ENCODE measurements around the gene ZC3H7A. TPM values are rescaled to one million over a fixed set of nuclear protein-coding genes. Genes with fewer than 3 reads are reported as not detected.
A peak's percentile ranks its signal among the peaks of the same experiment; 100 is the strongest.

ZC3H7A gene
- total and polyA plus RNA-seq, 9 of the 15 experiments (the other 6 are each of a cell fraction or from before 2014, with no cell fraction given) = 19.8 to 49.1 (median 28.2) TPM

DNA sequence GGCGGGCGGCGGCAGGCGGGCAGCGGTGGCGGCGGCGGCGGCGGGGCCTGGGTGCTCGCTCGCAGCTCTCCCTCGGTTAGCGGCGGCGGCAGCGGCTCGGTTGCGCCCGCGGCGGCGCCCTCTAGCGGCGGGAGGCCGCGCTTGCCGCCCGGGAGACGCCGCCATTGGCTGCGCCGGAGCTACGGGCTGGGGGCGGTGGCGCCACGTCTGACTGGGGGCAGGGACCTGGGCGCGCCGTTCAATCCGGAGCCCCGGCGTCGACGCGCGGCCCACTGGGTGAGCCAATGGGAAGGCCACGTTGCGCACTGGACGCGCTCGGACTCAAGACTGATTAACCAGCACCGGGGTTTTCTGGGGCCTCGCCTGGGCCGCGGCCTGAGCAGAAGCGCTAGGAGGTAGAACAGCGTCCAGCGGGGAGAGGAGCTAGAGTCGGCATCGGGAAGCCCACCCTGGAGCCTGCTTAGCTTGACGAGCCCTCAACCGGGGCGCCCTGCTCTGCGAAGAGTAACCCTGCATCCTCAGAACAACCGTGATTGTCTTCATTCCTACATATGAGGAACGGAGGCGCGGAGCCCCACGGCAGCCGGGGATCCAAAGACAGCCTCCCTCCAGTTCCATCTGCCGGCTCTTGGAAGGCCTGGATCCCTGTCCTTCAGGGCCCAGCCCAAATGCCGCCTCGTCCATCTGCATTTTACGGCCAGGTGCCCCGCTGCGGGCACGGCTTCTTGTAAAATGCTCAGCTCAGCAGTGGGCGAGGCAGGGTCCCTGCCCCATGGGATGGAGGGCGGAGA, at the start of gene ZC3H7A (continued):
- TF ChIP-seq, protein P1, sequence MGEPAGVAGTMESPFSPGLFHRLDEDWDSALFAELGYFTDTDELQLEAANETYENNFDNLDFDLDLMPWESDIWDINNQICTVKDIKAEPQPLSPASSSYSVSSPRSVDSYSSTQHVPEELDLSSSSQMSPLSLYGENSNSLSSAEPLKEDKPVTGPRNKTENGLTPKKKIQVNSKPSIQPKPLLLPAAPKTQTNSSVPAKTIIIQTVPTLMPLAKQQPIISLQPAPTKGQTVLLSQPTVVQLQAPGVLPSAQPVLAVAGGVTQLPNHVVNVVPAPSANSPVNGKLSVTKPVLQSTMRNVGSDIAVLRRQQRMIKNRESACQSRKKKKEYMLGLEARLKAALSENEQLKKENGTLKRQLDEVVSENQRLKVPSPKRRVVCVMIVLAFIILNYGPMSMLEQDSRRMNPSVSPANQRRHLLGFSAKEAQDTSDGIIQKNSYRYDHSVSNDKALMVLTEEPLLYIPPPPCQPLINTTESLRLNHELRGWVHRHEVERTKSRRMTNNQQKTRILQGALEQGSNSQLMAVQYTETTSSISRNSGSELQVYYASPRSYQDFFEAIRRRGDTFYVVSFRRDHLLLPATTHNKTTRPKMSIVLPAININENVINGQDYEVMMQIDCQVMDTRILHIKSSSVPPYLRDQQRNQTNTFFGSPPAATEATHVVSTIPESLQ (CRISPR knock-in tag; IDR thresholded peaks at IDR 0.05) = peak; percentile 2; the same call in 1 of the 2 replicates
- TF ChIP-seq, protein P2, sequence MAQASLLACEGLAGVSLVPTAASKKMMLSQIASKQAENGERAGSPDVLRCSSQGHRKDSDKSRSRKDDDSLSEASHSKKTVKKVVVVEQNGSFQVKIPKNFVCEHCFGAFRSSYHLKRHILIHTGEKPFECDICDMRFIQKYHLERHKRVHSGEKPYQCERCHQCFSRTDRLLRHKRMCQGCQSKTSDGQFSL (CRISPR knock-in tag; IDR thresholded peaks at IDR 0.05) = peak; percentile 78; the same call in 1 of the 2 replicates
- TF ChIP-seq, protein P2 (tag; IDR thresholded peaks at IDR 0.05) = no peak
- TF ChIP-seq, protein P3, sequence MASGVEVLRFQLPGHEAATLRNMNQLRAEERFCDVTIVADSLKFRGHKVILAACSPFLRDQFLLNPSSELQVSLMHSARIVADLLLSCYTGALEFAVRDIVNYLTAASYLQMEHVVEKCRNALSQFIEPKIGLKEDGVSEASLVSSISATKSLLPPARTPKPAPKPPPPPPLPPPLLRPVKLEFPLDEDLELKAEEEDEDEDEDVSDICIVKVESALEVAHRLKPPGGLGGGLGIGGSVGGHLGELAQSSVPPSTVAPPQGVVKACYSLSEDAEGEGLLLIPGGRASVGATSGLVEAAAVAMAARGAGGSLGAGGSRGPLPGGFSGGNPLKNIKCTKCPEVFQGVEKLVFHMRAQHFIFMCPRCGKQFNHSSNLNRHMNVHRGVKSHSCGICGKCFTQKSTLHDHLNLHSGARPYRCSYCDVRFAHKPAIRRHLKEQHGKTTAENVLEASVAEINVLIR (CRISPR knock-in tag; IDR thresholded peaks at IDR 0.05) = peak; percentile 81
- TF ChIP-seq PHB2 (IDR thresholded peaks at IDR 0.05; ENCODE audit: low read depth) = no peak
- TF ChIP-seq, protein P4, sequence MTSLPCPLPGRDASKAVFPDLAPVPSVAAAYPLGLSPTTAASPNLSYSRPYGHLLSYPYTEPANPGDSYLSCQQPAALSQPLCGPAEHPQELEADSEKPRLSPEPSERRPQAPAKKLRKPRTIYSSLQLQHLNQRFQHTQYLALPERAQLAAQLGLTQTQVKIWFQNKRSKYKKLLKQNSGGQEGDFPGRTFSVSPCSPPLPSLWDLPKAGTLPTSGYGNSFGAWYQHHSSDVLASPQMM (CRISPR knock-in tag; IDR thresholded peaks at IDR 0.05) = no peak
- TF ChIP-seq EP300 (IDR thresholded peaks at IDR 0.05; ENCODE audit: low read length) = no peak; the same call in 1 of the 2 replicates
- TF ChIP-seq, protein P5, sequence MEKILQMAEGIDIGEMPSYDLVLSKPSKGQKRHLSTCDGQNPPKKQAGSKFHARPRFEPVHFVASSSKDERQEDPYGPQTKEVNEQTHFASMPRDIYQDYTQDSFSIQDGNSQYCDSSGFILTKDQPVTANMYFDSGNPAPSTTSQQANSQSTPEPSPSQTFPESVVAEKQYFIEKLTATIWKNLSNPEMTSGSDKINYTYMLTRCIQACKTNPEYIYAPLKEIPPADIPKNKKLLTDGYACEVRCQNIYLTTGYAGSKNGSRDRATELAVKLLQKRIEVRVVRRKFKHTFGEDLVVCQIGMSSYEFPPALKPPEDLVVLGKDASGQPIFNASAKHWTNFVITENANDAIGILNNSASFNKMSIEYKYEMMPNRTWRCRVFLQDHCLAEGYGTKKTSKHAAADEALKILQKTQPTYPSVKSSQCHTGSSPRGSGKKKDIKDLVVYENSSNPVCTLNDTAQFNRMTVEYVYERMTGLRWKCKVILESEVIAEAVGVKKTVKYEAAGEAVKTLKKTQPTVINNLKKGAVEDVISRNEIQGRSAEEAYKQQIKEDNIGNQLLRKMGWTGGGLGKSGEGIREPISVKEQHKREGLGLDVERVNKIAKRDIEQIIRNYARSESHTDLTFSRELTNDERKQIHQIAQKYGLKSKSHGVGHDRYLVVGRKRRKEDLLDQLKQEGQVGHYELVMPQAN (IDR thresholded peaks at IDR 0.05; ENCODE audit: borderline replicate concordance) = peak; percentile 68; the same call in 1 of the 2 replicates
- TF ChIP-seq ZBTB8A (IDR thresholded peaks at IDR 0.05; ENCODE audit: partially characterized antibody) = no peak
- TF ChIP-seq RBBP5 (IDR thresholded peaks at IDR 0.05; ENCODE audit: borderline replicate concordance, insufficient read depth, low read length, poor library complexity, severe bottlenecking) = peak; percentile 82
- no peak for TF ChIP-seq ZNF184 (CRISPR knock-in tag; IDR thresholded peaks at IDR 0.05)
- no peak for TF ChIP-seq BACH1 (tag; IDR thresholded peaks at IDR 0.05)
- peak; percentile 61; the same call in 1 of the 2 replicates for TF ChIP-seq ZNF316 (IDR thresholded peaks at IDR 0.05)
- TF ChIP-seq NFE2 (IDR thresholded peaks at IDR 0.05; ENCODE audit: low read depth) = no peak
- TF ChIP-seq, protein P6, sequence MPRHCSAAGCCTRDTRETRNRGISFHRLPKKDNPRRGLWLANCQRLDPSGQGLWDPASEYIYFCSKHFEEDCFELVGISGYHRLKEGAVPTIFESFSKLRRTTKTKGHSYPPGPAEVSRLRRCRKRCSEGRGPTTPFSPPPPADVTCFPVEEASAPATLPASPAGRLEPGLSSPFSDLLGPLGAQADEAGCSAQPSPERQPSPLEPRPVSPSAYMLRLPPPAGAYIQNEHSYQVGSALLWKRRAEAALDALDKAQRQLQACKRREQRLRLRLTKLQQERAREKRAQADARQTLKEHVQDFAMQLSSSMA (CRISPR knock-in tag; IDR thresholded peaks at IDR 0.05) = no peak
- TF ChIP-seq HDAC2 (IDR thresholded peaks at IDR 0.05) = peak; percentile 61; the same call in 1 of the 2 replicates
- TF ChIP-seq SETDB1 (IDR thresholded peaks at IDR 0.05; ENCODE audit: low read length) = no peak
- no peak for TF ChIP-seq ATF1 (CRISPR knock-in tag; IDR thresholded peaks at IDR 0.05)
- peak; percentile 94 for TF ChIP-seq ATF1 (tag; IDR thresholded peaks at IDR 0.05)
- no peak for TF ChIP-seq ZNF274 (IDR thresholded peaks at IDR 0.05; ENCODE audit: borderline replicate concordance, low read depth, low read length)
- no peak for TF ChIP-seq GTF2E2 (tag; IDR thresholded peaks at IDR 0.05)
- TF ChIP-seq SRSF9 (IDR thresholded peaks at IDR 0.05; ENCODE audit: borderline replicate concordance, low read depth, low read length) = no peak
